SU-DHL-6 (cell line): ENCODE results near the gene NFIA.

ENCODE experiments used
- H2AFZ ChIP-seq: fragments of 200-600 bp; sonication (generic); 2 replicates; pipeline ENCODE4 v1.6.1; 2014; ENCODE audit warnings: low read depth, mild to moderate bottlenecking, moderate library complexity, mixed read lengths, antibody characterized with exemption, low read length; ENCODE audit not compliant: severe bottlenecking
- H3F3A ChIP-seq: fragments of 200-600 bp; shearing (Covaris generic); 2 replicates; pipeline ENCODE4 v1.6.0; 2016; ENCODE audit warnings: antibody characterized with exemption, mild to moderate bottlenecking; ENCODE audit not compliant: insufficient read depth
- H3K27ac ChIP-seq: fragments of 200-600 bp; sonication (generic); 2 replicates; pipeline ENCODE4 v1.5.1; 2016; ENCODE audit warnings: low read depth, mild to moderate bottlenecking, low read length, moderate library complexity, mixed read lengths
- H3K27me3 ChIP-seq: fragments of 200-600 bp; sonication (generic), shearing (Covaris generic); 2 replicates; pipeline ENCODE4 v1.6.0; 2014; ENCODE audit warnings: mild to moderate bottlenecking, low read length
- H3K36me3 ChIP-seq: fragments of 200-600 bp; sonication (generic); 2 replicates; pipeline ENCODE4 v1.6.1; 2014; ENCODE audit warnings: mild to moderate bottlenecking, low read length, mixed read lengths
- H3K4me2 ChIP-seq: fragments of 300-600, 200-600 bp; shearing (Covaris generic), sonication (generic); 2 replicates; pipeline ENCODE4 v1.6.0; 2014; ENCODE audit warnings: low read length, low read depth, mild to moderate bottlenecking; ENCODE audit not compliant: poor library complexity, severe bottlenecking
- H3K4me3 ChIP-seq: fragments of 200-600 bp; sonication (generic); 2 replicates; pipeline ENCODE4 v1.5.1; 2014; ENCODE audit warnings: antibody characterized with exemption, low read length, mild to moderate bottlenecking, mixed read lengths; ENCODE audit not compliant: insufficient read depth, poor library complexity, severe bottlenecking
- H3K79me2 ChIP-seq: fragments of 200-600 bp; sonication (generic); 2 replicates; pipeline ENCODE4 v1.6.1; 2014; ENCODE audit warnings: mild to moderate bottlenecking, low read length, moderate library complexity; ENCODE audit not compliant: insufficient read depth
- H3K9ac ChIP-seq: fragments of 200-600 bp; sonication (generic); 2 replicates; pipeline ENCODE4 v1.7.0; 2014; ENCODE audit warnings: mild to moderate bottlenecking, low read length
- H3K9me2 ChIP-seq: fragments of 200-600 bp; sonication (generic); replicated peaks from 2 replicates; pipeline ENCODE4 v1.6.1; 2014; ENCODE audit warnings: low read length; ENCODE audit not compliant: insufficient read depth
- H3K9me3 ChIP-seq: fragments of 200-600 bp; sonication (generic); 2 replicates; pipeline ENCODE4 v1.6.1; 2014; ENCODE audit warnings: low read length, mixed read lengths; ENCODE audit not compliant: insufficient read depth
- H4K20me1 ChIP-seq: fragments of 200-600 bp; sonication (generic); 2 replicates; pipeline ENCODE4 v1.6.1; 2014; ENCODE audit warnings: low read depth, mild to moderate bottlenecking, antibody characterized with exemption, low read length, moderate library complexity, mixed read lengths
- EZH2phosphoT487 ChIP-seq: fragments of 200-600 bp; sonication (generic), shearing (Covaris generic); conservative IDR thresholded peaks from 2 replicates; pipeline ENCODE4 v1.6.1; 2018; ENCODE audit warnings: mild to moderate bottlenecking, antibody characterized with exemption, low read length, moderate library complexity, mixed read lengths
- TF ChIP-seq, protein P1 (sequence below): fragments of 200-600 bp; sonication (generic); IDR thresholded peaks from one replicate; pipeline ENCODE4 v1.5.1; 2017; ENCODE audit warnings: antibody characterized with exemption, mild to moderate bottlenecking, low read length, moderate library complexity; ENCODE audit not compliant: insufficient read depth, poor library complexity, severe bottlenecking

The NFIA gene

GRCh38 chr1:61170328-61171238 is 88.2 kb downstream of the NFIA start:
- Histone ChIP-seq H3K79me2 (no peaks in the 10 kb centered on the region), H3K4me2 (no peak overlapping the region), H4K20me1 (no peaks in the 10 kb centered on the region), H3F3A (no peaks in the 10 kb centered on the region), H3K27me3 (no peaks in the 10 kb centered on the region), H3K9ac (no peak overlapping the region), H3K9me2 (no peaks in the 10 kb centered on the region), H3K9me3 (no peaks in the 10 kb centered on the region), H2AFZ (no peak overlapping the region), H3K4me3 (no peak overlapping the region), H3K36me3 (no peaks in the 10 kb centered on the region), H3K27ac (no peak overlapping the region)
- TF ChIP-seq EZH2phosphoT487: no peak
- TF ChIP-seq, protein P1, sequence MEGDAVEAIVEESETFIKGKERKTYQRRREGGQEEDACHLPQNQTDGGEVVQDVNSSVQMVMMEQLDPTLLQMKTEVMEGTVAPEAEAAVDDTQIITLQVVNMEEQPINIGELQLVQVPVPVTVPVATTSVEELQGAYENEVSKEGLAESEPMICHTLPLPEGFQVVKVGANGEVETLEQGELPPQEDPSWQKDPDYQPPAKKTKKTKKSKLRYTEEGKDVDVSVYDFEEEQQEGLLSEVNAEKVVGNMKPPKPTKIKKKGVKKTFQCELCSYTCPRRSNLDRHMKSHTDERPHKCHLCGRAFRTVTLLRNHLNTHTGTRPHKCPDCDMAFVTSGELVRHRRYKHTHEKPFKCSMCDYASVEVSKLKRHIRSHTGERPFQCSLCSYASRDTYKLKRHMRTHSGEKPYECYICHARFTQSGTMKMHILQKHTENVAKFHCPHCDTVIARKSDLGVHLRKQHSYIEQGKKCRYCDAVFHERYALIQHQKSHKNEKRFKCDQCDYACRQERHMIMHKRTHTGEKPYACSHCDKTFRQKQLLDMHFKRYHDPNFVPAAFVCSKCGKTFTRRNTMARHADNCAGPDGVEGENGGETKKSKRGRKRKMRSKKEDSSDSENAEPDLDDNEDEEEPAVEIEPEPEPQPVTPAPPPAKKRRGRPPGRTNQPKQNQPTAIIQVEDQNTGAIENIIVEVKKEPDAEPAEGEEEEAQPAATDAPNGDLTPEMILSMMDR: no peak

DNA sequence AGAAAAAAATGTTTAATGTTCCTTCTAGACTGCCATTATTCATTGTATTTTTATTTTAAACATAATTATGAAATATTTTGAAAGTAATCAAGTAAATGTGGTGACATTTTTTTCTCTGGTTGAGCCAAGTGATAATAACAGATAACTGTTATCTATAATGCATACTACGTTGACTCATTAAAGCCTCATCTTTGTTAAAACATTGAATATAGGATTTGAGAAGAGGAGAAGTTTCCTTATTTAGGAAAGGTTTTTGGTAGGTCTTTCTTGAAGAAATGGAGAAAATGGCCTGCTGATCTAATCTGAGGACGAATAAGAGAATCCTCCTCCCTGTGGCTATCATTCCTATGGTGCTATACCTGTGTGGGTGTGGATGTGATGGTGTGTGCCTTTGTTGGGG is 89.0 kb downstream of the NFIA start:
- Histone ChIP-seq H3K36me3 (no peaks in the 10 kb centered on the region), H3K9ac (no peak overlapping the region), H3F3A (no peaks in the 10 kb centered on the region), H3K79me2 (no peaks in the 10 kb centered on the region), H3K9me3 (no peaks in the 10 kb centered on the region), H2AFZ (no peak overlapping the region), H4K20me1 (no peaks in the 10 kb centered on the region), H3K27me3 (no peaks in the 10 kb centered on the region), H3K27ac (no peak overlapping the region), H3K9me2 (no peaks in the 10 kb centered on the region), H3K4me3 (no peak overlapping the region), H3K4me2 (no peak overlapping the region)
- no peak for TF ChIP-seq EZH2phosphoT487
- TF ChIP-seq, protein P1: no peak

GRCh38 chr1:61171974-61172373 is 89.6 kb downstream of the NFIA start:
- Histone ChIP-seq H3F3A (no peaks in the 10 kb centered on the region), H3K9me3 (no peaks in the 10 kb centered on the region), H3K27ac (no peak overlapping the region), H3K79me2 (no peaks in the 10 kb centered on the region), H3K9ac (no peak overlapping the region), H2AFZ (no peak overlapping the region), H3K36me3 (no peaks in the 10 kb centered on the region), H3K27me3 (no peaks in the 10 kb centered on the region), H4K20me1 (no peaks in the 10 kb centered on the region), H3K9me2 (no peaks in the 10 kb centered on the region), H3K4me3 (no peak overlapping the region), H3K4me2 (no peak overlapping the region)
- TF ChIP-seq, protein P1: no peak
- no peak for TF ChIP-seq EZH2phosphoT487
